Measurements from ENCODE around the gene FOXR1. TPM values are rescaled to one million over a fixed set of nuclear protein-coding genes. Genes with fewer than 3 reads are reported as not detected.

The FOXR1 gene
- total RNA-seq, 2 experiments from 2014 or later: not detected

DNA sequence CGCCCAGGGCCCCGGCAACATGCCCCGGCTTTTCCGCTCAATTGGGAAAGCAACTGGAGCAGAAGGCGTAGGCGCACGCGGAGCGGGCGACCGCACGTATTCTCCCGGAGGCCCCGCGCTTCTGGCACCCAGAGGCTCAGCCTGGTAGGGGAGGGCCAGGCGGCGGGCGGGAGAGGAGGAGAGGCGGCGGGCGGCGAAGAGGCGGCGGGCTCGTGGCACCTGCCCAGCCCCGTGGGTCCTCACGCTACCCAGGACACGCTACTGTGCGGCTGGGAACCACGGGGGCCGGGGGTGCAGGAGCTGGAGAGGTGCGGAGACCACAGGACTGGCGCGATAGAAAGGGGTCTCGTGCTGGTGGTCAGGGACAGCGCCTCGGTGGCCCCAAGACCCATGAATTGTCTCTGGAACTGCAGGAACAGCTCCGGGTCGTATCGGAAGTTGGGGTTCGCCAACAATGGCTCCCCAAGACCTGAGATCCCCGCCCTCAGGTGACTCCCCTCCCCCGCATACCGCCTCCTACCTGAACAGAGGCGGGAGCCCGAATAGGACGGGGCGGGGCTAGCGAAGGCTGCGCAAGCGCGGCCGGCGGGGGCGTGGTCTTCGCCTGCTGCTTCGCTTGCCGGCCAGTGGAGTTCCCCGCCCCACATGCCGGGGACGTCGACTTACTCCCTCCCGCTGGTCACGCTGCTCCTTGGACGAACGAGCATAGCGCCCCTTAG is 58.9 kb downstream of the FOXR1 start, which contains the start of gene SLC37A4:
SLC37A4 (minus strand) TSS at position 549 of the 719 bp plus-strand sequence.
- ChIA-PET POLR2A (interaction anchor here (0.7 to 2.5 kb wide), 5 partner anchors 10 to 33 kb away, joined by 3 to 14 read pairs (median 6); partner anchors contain the start of genes CENATAC, HYOU1, RPS25 and TRAPPC4), CTCF (interaction anchor here (1.0 to 2.1 kb wide), 7 partner anchors 11 to 55 kb away, joined by 3 to 7 read pairs (median 4); partner anchors contain the start of genes RPS25 and TRAPPC4)

Other genes starting within 250 kb of the FOXR1 start
- 100 to 1,000 TPM; 146 to 153 TPM for gene DDX6, start 180.6 kb upstream of the FOXR1 start, total RNA-seq
- gene CXCR5, start 87.9 kb upstream of the FOXR1 start, total RNA-seq: 1 to 10 TPM; 2.3 TPM
- 10 to 100 TPM; 23.8 to 26.3 TPM for gene BCL9L, start 45.8 kb upstream of the FOXR1 start, total RNA-seq
- gene UPK2, start 15.5 kb upstream of the FOXR1 start, total RNA-seq: not detected
- gene CENATAC, start 26.4 kb downstream of the FOXR1 start, total RNA-seq: 10 to 100 TPM; 32.7 to 33.4 TPM
- 1,000 to 10,000 TPM; 1,363 to 1,371 TPM for gene RPS25, start 46.6 kb downstream of the FOXR1 start, total RNA-seq
- gene TRAPPC4, start 47.0 kb downstream of the FOXR1 start, total RNA-seq: 100 to 1,000 TPM; 136 to 145 TPM
- 10 to 100 TPM; 29.9 to 30.4 TPM for gene SLC37A4, start 59.1 kb downstream of the FOXR1 start, total RNA-seq
- 100 to 1,000 TPM; 151 to 159 TPM for gene HYOU1, start 85.4 kb downstream of the FOXR1 start, total RNA-seq
- 10 to 100 TPM; 20.6 to 21.0 TPM for gene VPS11, start 96.1 kb downstream of the FOXR1 start, total RNA-seq
- 10 to 100 TPM; 40.5 to 41.3 TPM for gene HMBS, start 113.1 kb downstream of the FOXR1 start, total RNA-seq
- 10 to 100 TPM; 76.3 to 90.1 TPM for gene DPAGT1, start 130.1 kb downstream of the FOXR1 start, total RNA-seq
- gene C2CD2L, start 135.6 kb downstream of the FOXR1 start, total RNA-seq: 10 to 100 TPM; 26.0 to 26.6 TPM
- gene HINFP, start 149.8 kb downstream of the FOXR1 start, total RNA-seq: 10 to 100 TPM; 26.5 to 27.5 TPM
- gene ABCG4, start 177.3 kb downstream of the FOXR1 start, total RNA-seq: under 1 TPM in 1 of 2 experiments, not detected in 1; 0.08 TPM
- 10 to 100 TPM; 18.2 TPM for gene NLRX1, start 197.0 kb downstream of the FOXR1 start, total RNA-seq
- not detected for gene NHERF4, start 213.7 kb downstream of the FOXR1 start, total RNA-seq
- 10 to 100 TPM; 26.3 to 26.9 TPM for gene CBL, start 234.6 kb downstream of the FOXR1 start, total RNA-seq

All from activated CD8-positive, alpha-beta memory T cell treated with anti-CD3 and anti-CD28 coated beads for 36 hours (primary cell).